Thymus (tissue), 11 donors: ENCODE data around the gene MCL1. TPM values are rescaled to one million over a fixed set of nuclear protein-coding genes. Genes with fewer than 3 reads are reported as not detected.

Experiments used
- DNase-seq, 9 donors: peaks; one replicate each; pipeline ENCODE4 v3.0.0-alpha.2; 2013; ENCODE audit warnings: low spot score in 9 of 9, low read depth in 6 of 9, missing footprints in 1 of 9
- H3K27ac ChIP-seq, 2 donors: one replicate each; pipeline ENCODE4 v1.5.1; 2013; ENCODE audit warnings: control low read depth in 1 of 2, low read depth in 1 of 2, low read length in 1 of 2, mild to moderate bottlenecking in 1 of 2, moderate library complexity in 1 of 2
- H3K27me3 ChIP-seq, 2 donors: one replicate each; pipeline ENCODE4 v1.5.1; 2013; ENCODE audit warnings: low read length in 1 of 2; ENCODE audit not compliant: control insufficient read depth in 2 of 2, insufficient read depth in 1 of 2
- H3K36me3 ChIP-seq, 2 donors: one replicate each; pipeline ENCODE4 v1.5.1; 2013; ENCODE audit warnings: low read length in 1 of 2, mild to moderate bottlenecking in 1 of 2, moderate library complexity in 1 of 2; ENCODE audit not compliant: control insufficient read depth in 2 of 2, insufficient read depth in 2 of 2
- H3K4me1 ChIP-seq, 2 donors: one replicate each; pipeline ENCODE4 v1.5.1; 2013; ENCODE audit warnings: low read length in 2 of 2; ENCODE audit not compliant: control insufficient read depth in 2 of 2, insufficient read depth in 2 of 2
- H3K4me3 ChIP-seq, 2 donors: one replicate each; pipeline ENCODE4 v1.5.1; 2013; ENCODE audit warnings: low read length in 2 of 2, control low read depth in 1 of 2, mild to moderate bottlenecking in 1 of 2
- H3K9me3 ChIP-seq, 2 donors: one replicate each; pipeline ENCODE4 v1.5.1; 2013; ENCODE audit warnings: low read length in 1 of 2, mild to moderate bottlenecking in 1 of 2; ENCODE audit not compliant: control insufficient read depth in 2 of 2, insufficient read depth in 1 of 2
- WGBS: extraction: QIAGEN DNeasy Blood & Tissue Kit; methylation state at CpG from one replicate; pipeline ENCODE4 v1.1.7; 2013; 5-methylcytosine and 5-hydroxymethylcytosine counted together
- polyA plus RNA-seq: library from polyadenylated mRNA; stranded (reverse); fragments of 200-250 nt; gene quantifications from one replicate; pipeline ENCODE4 v1.2.3, GENCODE V29; 2013
- total RNA-seq: library from RNA; stranded (reverse); fragments of 120-200 nt; gene quantifications from one replicate; pipeline ENCODE4 v1.2.4, GENCODE V29; 2013
- donor health status: healthy.

The MCL1 gene
- total and polyA plus RNA-seq, 2 donors: 129 to 200 TPM

DNA sequence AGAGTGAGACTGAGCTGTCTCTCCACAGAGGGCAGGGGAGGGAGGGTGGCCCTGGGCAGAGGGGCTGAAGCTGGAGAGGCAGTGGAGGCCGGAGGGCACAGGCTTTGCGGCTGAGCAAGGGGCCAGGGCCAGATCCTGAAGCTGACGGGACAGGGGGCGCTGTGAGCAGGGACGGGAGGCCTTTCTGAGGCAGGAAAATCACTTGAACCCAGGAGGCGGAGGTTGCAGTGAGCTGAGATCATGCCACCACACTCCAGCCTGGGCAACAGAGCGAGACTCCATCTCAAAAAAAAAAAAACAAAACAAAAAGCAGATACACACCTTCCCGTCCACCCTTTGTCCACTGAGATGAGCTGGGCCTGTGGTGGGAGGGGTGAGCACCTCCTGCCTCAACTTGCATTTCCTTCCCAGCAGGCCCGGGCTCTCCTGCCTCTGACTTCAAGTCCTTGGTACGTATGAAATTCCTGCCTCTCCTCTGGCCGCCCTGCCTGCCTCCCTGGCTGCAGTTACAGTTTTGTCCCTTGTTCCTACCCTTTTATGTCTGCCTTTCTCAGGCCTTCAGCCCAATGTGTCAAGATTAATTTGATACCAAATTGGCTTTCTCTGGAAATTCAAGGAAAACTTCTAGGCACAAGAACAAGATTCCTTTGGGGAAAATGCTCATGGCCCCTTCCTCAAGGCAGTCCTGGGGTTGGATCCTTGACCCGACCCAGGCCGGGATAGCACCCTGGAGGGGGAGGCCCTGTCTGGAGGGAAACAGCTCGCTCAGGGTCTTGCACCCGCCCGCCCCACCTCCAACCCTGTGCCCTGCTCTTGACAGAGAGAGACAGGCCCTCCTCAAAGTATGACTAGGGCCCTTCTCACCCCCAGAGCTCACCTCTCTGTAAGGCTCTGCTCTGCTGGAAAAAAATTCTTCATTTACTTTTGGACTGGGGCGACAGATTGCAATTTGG, 41.4 kb downstream of the MCL1 start:
- H3K4me3 ChIP-seq: no peak overlapping the region
- H3K9me3 ChIP-seq: no peaks in the 10 kb centered on the region
- no peaks in the 10 kb centered on the region for H3K36me3 ChIP-seq
- DNase-seq: no peak
- H3K4me1 ChIP-seq: no peaks in the 10 kb centered on the region
- WGBS: 90% methylated on average over 17 of the region's 17 CpGs
- no peak overlapping the region for H3K27ac ChIP-seq
- H3K27me3 ChIP-seq: no peaks in the 10 kb centered on the region

GRCh38 chr1:150536836-150537731, 42.3 kb downstream of the MCL1 start:
- Histone ChIP-seq H3K27me3 (no peaks in the 10 kb centered on the region), H3K4me1 (no peaks in the 10 kb centered on the region), H3K36me3 (no peaks in the 10 kb centered on the region), H3K9me3 (no peaks in the 10 kb centered on the region), H3K4me3 (no peak overlapping the region), H3K27ac (no peak overlapping the region)
- no peak for DNase-seq
- 96% methylated on average over 12 of the region's 12 CpGs for WGBS

DNA sequence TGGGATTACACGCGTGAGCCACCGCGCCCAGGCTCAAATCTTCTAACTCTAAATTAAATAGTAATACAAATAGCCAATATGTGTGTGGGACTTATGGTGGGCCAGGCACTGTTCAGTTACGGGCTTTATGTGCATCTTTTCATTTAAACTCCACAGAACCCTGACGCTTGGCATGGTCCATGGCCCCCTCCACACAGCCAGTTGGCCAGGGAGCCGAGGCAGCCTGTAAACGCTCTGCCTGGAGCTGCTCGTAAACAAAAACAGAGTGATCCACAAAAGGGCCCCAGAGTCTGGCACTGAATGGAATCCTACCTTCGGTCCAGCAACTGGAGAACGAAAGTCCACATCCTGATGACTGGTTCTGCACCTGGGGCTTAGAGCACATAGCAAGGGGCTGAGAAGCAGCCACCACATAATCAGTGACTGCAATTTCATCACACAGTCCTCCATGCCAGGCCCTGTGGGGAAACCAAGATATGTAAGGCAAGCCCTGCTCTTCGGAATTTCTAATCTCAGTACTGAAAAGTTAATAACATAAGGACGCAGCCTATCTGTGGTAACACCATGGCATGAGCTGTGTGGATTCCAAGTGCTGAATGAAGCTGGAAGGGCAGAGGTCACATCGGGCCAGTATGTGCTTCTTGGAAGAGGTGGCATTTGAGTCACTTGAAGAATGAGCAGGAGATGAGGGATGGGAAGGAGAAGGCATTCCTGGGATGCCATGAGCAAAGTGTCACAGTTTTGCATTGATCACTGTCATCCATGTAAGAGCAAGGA, 43.7 kb downstream of the MCL1 start:
- H3K27ac ChIP-seq: no peak overlapping the region

DNA sequence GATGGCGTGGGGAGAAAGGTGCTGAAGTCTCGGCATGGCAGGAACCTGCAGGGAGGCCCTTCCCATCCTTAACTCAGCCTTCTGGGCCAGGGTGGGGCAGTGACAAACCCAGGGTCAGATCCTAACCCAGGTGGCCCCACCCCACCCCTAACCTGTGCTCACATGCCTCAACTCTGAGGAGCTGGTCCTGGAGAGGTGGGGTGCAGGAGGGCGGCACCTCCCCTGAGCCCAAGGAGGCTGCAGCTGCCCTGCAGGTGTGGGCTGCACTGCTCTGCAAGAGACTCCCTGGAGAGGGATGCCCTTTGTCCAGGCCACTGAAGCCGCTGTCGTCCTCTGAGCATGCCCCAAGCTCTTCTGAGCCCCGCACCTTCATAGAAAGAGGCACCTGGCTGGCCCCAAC, 45.4 kb downstream of the MCL1 start:
- H3K4me1 ChIP-seq: no peaks in the 10 kb centered on the region
- H3K4me3 ChIP-seq: no peak overlapping the region
- H3K27me3 ChIP-seq: no peaks in the 10 kb centered on the region
- no peak overlapping the region for H3K27ac ChIP-seq
- 97% methylated on average over 6 of the region's 6 CpGs for WGBS
- H3K9me3 ChIP-seq: no peaks in the 10 kb centered on the region
- no peaks in the 10 kb centered on the region for H3K36me3 ChIP-seq
- DNase-seq: no peak

More for the DNA sequence above, 43.7 kb downstream of the MCL1 start:
- 97% methylated on average over 14 of the region's 14 CpGs for WGBS
- no peak for DNase-seq
- Histone ChIP-seq H3K27me3 (no peaks in the 10 kb centered on the region), H3K4me1 (no peaks in the 10 kb centered on the region), H3K36me3 (no peaks in the 10 kb centered on the region), H3K4me3 (no peak overlapping the region), H3K9me3 (no peaks in the 10 kb centered on the region)

GRCh38 chr1:150532860-150533259, 46.5 kb downstream of the MCL1 start:
- WGBS: 81% methylated on average over 5 of the region's 5 CpGs
- no peaks in the 10 kb centered on the region for H3K4me1 ChIP-seq
- no peak for DNase-seq

GRCh38 chr1:150530491-150531159, 48.8 kb downstream of the MCL1 start:
- Histone ChIP-seq H3K4me3 (no peak overlapping the region), H3K9me3 (no peaks in the 10 kb centered on the region), H3K4me1 (no peaks in the 10 kb centered on the region), H3K27ac (no peak overlapping the region), H3K36me3 (no peaks in the 10 kb centered on the region), H3K27me3 (no peaks in the 10 kb centered on the region)
- 98% methylated on average over 14 of the region's 14 CpGs for WGBS
- no peak for DNase-seq

More at GRCh38 chr1:150532860-150533259, 46.5 kb downstream of the MCL1 start:
- H3K9me3 ChIP-seq: no peaks in the 10 kb centered on the region
- no peaks in the 10 kb centered on the region for H3K27me3 ChIP-seq
- no peak overlapping the region for H3K27ac ChIP-seq
- no peaks in the 10 kb centered on the region for H3K36me3 ChIP-seq
- H3K4me3 ChIP-seq: no peak overlapping the region

- H3K4me1 ChIP-seq: no peaks in the 10 kb centered on the region
- 91% methylated on average over 4 of the region's 4 CpGs for WGBS
- no peaks in the 10 kb centered on the region for H3K27me3 ChIP-seq
- no peaks in the 10 kb centered on the region for H3K36me3 ChIP-seq
- no peak for DNase-seq
- no peaks in the 10 kb centered on the region for H3K9me3 ChIP-seq
- no peak overlapping the region for H3K27ac ChIP-seq
- no peak overlapping the region for H3K4me3 ChIP-seq
These were observed 50.4 kb downstream of the MCL1 start for GRCh38 chr1:150529017-150529416.

DNA sequence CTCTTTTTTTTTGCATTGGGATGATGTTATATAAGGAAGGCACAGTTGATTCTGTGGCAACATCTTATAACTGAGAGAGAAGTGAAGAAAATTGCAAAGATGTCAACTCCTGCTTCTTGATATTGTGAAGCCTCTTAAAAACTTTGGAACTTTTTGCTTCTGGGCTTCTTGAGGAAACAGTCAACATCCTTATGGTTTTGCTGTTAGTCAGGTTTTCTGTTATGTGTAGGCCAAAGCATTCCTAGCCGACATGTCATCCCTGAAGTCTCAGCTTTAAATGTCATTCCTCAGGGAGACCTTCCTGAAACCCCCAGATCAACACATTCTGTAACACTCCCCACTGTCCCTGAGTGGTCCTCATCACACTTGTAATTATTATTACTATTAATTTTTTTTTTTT, 51.2 kb downstream of the MCL1 start:
- no peak overlapping the region for H3K27ac ChIP-seq
- 98% methylated on average over 1 of the region's 1 CpG for WGBS
- no peak for DNase-seq

More for the DNA sequence above, 51.2 kb downstream of the MCL1 start:
- Histone ChIP-seq H3K4me3 (no peak overlapping the region), H3K36me3 (no peaks in the 10 kb centered on the region), H3K27me3 (no peaks in the 10 kb centered on the region), H3K9me3 (no peaks in the 10 kb centered on the region), H3K4me1 (no peaks in the 10 kb centered on the region)
